Fibroblast of villous mesenchyme (primary cell): ENCODE measurements around the gene HCRTR1. TPM values are rescaled to one million over a fixed set of nuclear protein-coding genes. Genes with fewer than 3 reads are reported as not detected.

ENCODE experiments used
- DNase-seq: peaks from one replicate; pipeline ENCODE4 v3.0.0-alpha.2; 2010; ENCODE audit warnings: low read depth
- H3K4me3 ChIP-seq: 2 replicates; pipeline ENCODE4 v1.5.1; 2011; ENCODE audit warnings: low read depth, mild to moderate bottlenecking, low read length
- CTCF ChIP-seq: IDR thresholded peaks from 2 replicates; pipeline ENCODE4 v1.5.1; 2012; ENCODE audit warnings: low read depth, mild to moderate bottlenecking, low read length; ENCODE audit not compliant: insufficient read depth
- total RNA-seq: library from RNA; depleted of rRNA; stranded (reverse); fragments of >200 nt; gene quantifications from 2 replicates; pipeline ENCODE4 v1.2.3, GENCODE V29; 2012

HCRTR1 gene
- total RNA-seq, 1 donor: under 0.01 TPM

- no peak overlapping the region for H3K4me3 ChIP-seq
- DNase-seq: no peak
- no peak for TF ChIP-seq CTCF
Observed at GRCh38 chr1:31648641-31649357, 31.3 kb downstream of the HCRTR1 start.

- no peak for TF ChIP-seq CTCF
- no peak for DNase-seq
- no peak overlapping the region for H3K4me3 ChIP-seq
Observed at GRCh38 chr1:31650161-31651088, 32.9 kb downstream of the HCRTR1 start.

- no peak overlapping the region for H3K4me3 ChIP-seq
- no peak for DNase-seq
- no peak for TF ChIP-seq CTCF
Observed at GRCh38 chr1:31651089-31651420, 33.6 kb downstream of the HCRTR1 start.

- H3K4me3 ChIP-seq: no peak overlapping the region
- DNase-seq: no peak
- TF ChIP-seq CTCF: no peak
Observed at GRCh38 chr1:31651766-31652165, 34.3 kb downstream of the HCRTR1 start.

- no peak for TF ChIP-seq CTCF
- DNase-seq: no peak
- H3K4me3 ChIP-seq: no peak overlapping the region
Observed at GRCh38 chr1:31652891-31653499, 35.5 kb downstream of the HCRTR1 start.

GRCh38 chr1:31653717-31654473 is 36.4 kb downstream of the HCRTR1 start:
- no peak for DNase-seq
- no peak for TF ChIP-seq CTCF
- no peak overlapping the region for H3K4me3 ChIP-seq
